Measurements from ENCODE around the gene NF2. TPM values are rescaled to one million over a fixed set of nuclear protein-coding genes. Genes with fewer than 3 reads are reported as not detected.

Gene NF2
- total RNA-seq, 2 donors from 2014 or later: 45.7 to 51.4 TPM

DNA sequence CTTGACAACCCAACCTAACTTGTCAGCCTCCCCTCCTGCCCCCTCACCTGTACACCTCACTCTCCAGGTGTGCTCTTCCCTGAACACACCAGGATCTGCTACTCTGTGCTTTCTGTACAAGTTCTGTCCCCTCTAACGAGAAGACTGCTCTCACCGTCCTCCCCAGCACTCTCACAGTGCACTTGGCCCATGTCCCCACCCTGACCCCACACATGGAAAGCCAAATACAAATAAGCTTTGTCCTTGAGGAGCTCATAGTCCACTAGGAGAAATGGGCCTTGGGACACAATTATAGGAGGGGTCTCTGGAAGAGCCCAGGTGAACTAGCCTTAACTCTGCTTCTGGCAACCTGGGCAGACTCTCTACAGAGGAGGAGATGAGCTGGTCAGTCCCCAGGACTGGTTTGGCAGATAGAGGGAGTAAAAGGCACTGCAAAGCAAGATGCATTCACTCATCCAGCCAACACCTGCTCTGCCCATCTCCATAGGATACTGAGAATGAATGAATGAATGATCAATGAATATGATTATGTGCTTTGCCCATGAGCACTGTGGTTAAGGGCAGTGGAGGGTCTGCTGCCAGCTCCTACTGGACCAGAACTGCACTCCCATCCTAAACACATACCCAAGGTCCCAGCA lies 32.4 kb upstream of the NF2 start:
- H3K36me3 Mint-ChIP-seq (ENCODE audit: low read depth): peaks cover 31% of the 10 kb centered on the region
- no peak overlapping the region for H3K4me3 ChIP-seq (ENCODE audit: low read length)
- no peaks in the 10 kb centered on the region for H3K4me1 Mint-ChIP-seq
- H3K9ac ChIP-seq (ENCODE audit: extremely low read depth, low read length, poor library complexity, severe bottlenecking): no peak overlapping the region
- WGBS, 2 experiments (ENCODE audit: insufficient coverage in 1 of 2, insufficient read length in 1 of 2): 97% methylated on average over 2 of the region's 2 CpGs; no CpG with 5 or more reads in 1 of the 2 experiments
- no peak overlapping the region for H3K4me3 Mint-ChIP-seq
- H3K27me3 ChIP-seq (ENCODE audit: control insufficient read depth, insufficient read depth, low read length, poor library complexity, severe bottlenecking): no peaks in the 10 kb centered on the region
- H3K27me3 Mint-ChIP-seq (ENCODE audit: insufficient read depth): no peaks in the 10 kb centered on the region
- no peaks in the 10 kb centered on the region for H3K4me1 ChIP-seq (ENCODE audit: control insufficient read depth, insufficient read depth, low read length)
- peaks cover 26% of the 10 kb centered on the region for H3K36me3 ChIP-seq (ENCODE audit: control insufficient read depth, insufficient read depth, low read length)
- TF ChIP-seq, protein P1, sequence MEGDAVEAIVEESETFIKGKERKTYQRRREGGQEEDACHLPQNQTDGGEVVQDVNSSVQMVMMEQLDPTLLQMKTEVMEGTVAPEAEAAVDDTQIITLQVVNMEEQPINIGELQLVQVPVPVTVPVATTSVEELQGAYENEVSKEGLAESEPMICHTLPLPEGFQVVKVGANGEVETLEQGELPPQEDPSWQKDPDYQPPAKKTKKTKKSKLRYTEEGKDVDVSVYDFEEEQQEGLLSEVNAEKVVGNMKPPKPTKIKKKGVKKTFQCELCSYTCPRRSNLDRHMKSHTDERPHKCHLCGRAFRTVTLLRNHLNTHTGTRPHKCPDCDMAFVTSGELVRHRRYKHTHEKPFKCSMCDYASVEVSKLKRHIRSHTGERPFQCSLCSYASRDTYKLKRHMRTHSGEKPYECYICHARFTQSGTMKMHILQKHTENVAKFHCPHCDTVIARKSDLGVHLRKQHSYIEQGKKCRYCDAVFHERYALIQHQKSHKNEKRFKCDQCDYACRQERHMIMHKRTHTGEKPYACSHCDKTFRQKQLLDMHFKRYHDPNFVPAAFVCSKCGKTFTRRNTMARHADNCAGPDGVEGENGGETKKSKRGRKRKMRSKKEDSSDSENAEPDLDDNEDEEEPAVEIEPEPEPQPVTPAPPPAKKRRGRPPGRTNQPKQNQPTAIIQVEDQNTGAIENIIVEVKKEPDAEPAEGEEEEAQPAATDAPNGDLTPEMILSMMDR (conservative IDR thresholded peaks at IDR 0.05): no peak
- DNase-seq: no peak
- H3K9me3 ChIP-seq (ENCODE audit: control insufficient read depth, low read length): no peaks in the 10 kb centered on the region
- no peak overlapping the region for H3K27ac ChIP-seq (ENCODE audit: low read depth, low read length)
- H3K27ac Mint-ChIP-seq: peak overlapping the region; percentile 68
- no peaks in the 10 kb centered on the region for H3K9me3 Mint-ChIP-seq

- 95 to 97% methylated on average over 5 to 6 of the region's 7 CpGs for WGBS, 2 experiments (ENCODE audit: insufficient coverage in 1 of 2, insufficient read length in 1 of 2)
- Histone ChIP-seq H3K4me3 (ENCODE audit: low read length) (no peak overlapping the region), H3K9me3 (ENCODE audit: control insufficient read depth, low read length) (no peaks in the 10 kb centered on the region), H3K27me3 (ENCODE audit: control insufficient read depth, insufficient read depth, low read length, poor library complexity, severe bottlenecking) (no peaks in the 10 kb centered on the region), H3K4me1 (ENCODE audit: control insufficient read depth, insufficient read depth, low read length) (no peaks in the 10 kb centered on the region), H3K27ac (ENCODE audit: low read depth, low read length) (no peak overlapping the region), H3K9ac (ENCODE audit: extremely low read depth, low read length, poor library complexity, severe bottlenecking) (no peak overlapping the region), H3K36me3 (ENCODE audit: control insufficient read depth, insufficient read depth, low read length) (peaks cover 7% of the 10 kb centered on the region)
- H3K27ac Mint-ChIP-seq: no peak overlapping the region
- peaks cover 15% of the 10 kb centered on the region for H3K36me3 Mint-ChIP-seq (ENCODE audit: low read depth)
- no peak overlapping the region for H3K4me3 Mint-ChIP-seq
- peaks cover 5% of the 10 kb centered on the region for H3K4me1 Mint-ChIP-seq
- no peaks in the 10 kb centered on the region for H3K9me3 Mint-ChIP-seq
- no peak for DNase-seq
- no peaks in the 10 kb centered on the region for H3K27me3 Mint-ChIP-seq (ENCODE audit: insufficient read depth)
- TF ChIP-seq, protein P1 (conservative IDR thresholded peaks at IDR 0.05): no peak
These were observed 28.5 kb upstream of the NF2 start for GRCh38 chr22:29574762-29575450.

- no peaks in the 10 kb centered on the region for H3K27me3 Mint-ChIP-seq (ENCODE audit: insufficient read depth)
- no peak overlapping the region for H3K4me3 ChIP-seq (ENCODE audit: low read length)
- H3K36me3 ChIP-seq (ENCODE audit: control insufficient read depth, insufficient read depth, low read length): peaks cover 4% of the 10 kb centered on the region
- TF ChIP-seq, protein P1 (conservative IDR thresholded peaks at IDR 0.05): no peak
- H3K9me3 Mint-ChIP-seq: no peaks in the 10 kb centered on the region
- DNase-seq: no peak
- no peak overlapping the region for H3K9ac ChIP-seq (ENCODE audit: extremely low read depth, low read length, poor library complexity, severe bottlenecking)
- peaks cover 14% of the 10 kb centered on the region for H3K36me3 Mint-ChIP-seq (ENCODE audit: low read depth)
- no peaks in the 10 kb centered on the region for H3K9me3 ChIP-seq (ENCODE audit: control insufficient read depth, low read length)
- H3K4me1 Mint-ChIP-seq: peaks cover 10% of the 10 kb centered on the region
- H3K4me3 Mint-ChIP-seq: no peak overlapping the region
- H3K4me1 ChIP-seq (ENCODE audit: control insufficient read depth, insufficient read depth, low read length): no peaks in the 10 kb centered on the region
- 85 to 87% methylated on average over 9 to 10 of the region's 10 CpGs for WGBS, 2 experiments (ENCODE audit: insufficient coverage in 1 of 2, insufficient read length in 1 of 2)
- H3K27ac Mint-ChIP-seq: no peak overlapping the region
- no peak overlapping the region for H3K27ac ChIP-seq (ENCODE audit: low read depth, low read length)
- no peaks in the 10 kb centered on the region for H3K27me3 ChIP-seq (ENCODE audit: control insufficient read depth, insufficient read depth, low read length, poor library complexity, severe bottlenecking)
These were observed 24.8 kb upstream of the NF2 start for GRCh38 chr22:29578462-29579200.
